Mucosa of stomach (tissue), 1 donor: ENCODE data around the gene DLL1.
"Not testable (repeated sequence)": the region's sequence is repeated elsewhere in the genome, so short reads cannot be mapped to it uniquely, and the experiment has no call there.

Source experiments
- H3K27me3 ChIP-seq: one replicate; pipeline ENCODE4 v1.7.0; 2013; ENCODE audit warnings: mild to moderate bottlenecking, low read length; ENCODE audit not compliant: control insufficient read depth, insufficient read depth
- H3K36me3 ChIP-seq: one replicate; pipeline ENCODE4 v1.7.0; 2013; ENCODE audit warnings: low read length; ENCODE audit not compliant: control insufficient read depth, insufficient read depth
- H3K4me1 ChIP-seq: one replicate; pipeline ENCODE4 v1.7.0; 2013; ENCODE audit warnings: mild to moderate bottlenecking, low read length; ENCODE audit not compliant: control insufficient read depth, insufficient read depth
- H3K4me3 ChIP-seq: one replicate; pipeline ENCODE4 v1.7.0; 2013; ENCODE audit warnings: low read length
- H3K9ac ChIP-seq: one replicate; pipeline ENCODE4 v1.7.0; 2013; ENCODE audit warnings: mild to moderate bottlenecking, low read length, moderate library complexity
- H3K9me3 ChIP-seq: one replicate; pipeline ENCODE4 v1.7.0; 2013; ENCODE audit warnings: mild to moderate bottlenecking, low read length, moderate library complexity; ENCODE audit not compliant: control insufficient read depth
- donor health status: Pancreatic carcinoma.

DLL1 gene

DNA sequence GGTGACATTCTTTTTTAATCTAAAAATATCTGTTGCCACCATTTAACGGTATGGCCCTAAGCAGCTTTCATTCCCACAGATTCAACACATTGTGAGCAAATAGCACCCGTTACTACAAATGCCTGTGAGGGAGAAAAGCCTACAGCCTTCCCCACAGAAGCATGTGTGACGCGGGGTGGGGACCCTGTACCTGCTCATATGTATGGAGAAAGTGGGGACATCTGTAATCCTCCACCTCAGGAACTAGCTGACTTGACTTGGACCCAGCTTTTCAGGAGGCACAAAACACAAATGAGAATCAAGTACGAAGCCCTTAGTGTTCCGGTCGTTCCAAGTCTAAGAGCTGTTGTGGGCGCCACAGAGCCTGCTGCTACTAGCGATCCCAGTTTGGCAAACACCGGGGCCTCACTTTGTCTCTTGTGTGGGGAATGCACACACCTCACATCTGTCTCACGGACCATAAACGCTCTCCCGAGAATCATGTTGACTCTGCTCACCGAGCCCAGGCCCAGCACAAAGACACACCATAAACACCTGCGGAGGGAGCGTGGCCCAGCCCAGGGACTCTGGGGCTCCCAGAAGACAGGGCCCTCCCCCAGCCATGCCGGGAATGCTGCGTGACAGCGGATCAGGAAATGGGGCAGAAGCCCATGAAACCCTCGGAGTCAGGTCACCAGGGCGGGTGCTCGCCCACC is 21.6 kb downstream of the DLL1 start:
- no peaks in the 10 kb centered on the region for H3K9me3 ChIP-seq
- peaks cover 19% of the 10 kb centered on the region for H3K4me1 ChIP-seq
- no peak overlapping the region for H3K9ac ChIP-seq
- peaks cover 10% of the 10 kb centered on the region for H3K27me3 ChIP-seq
- no peaks in the 10 kb centered on the region for H3K36me3 ChIP-seq
- no peak overlapping the region for H3K4me3 ChIP-seq

DNA sequence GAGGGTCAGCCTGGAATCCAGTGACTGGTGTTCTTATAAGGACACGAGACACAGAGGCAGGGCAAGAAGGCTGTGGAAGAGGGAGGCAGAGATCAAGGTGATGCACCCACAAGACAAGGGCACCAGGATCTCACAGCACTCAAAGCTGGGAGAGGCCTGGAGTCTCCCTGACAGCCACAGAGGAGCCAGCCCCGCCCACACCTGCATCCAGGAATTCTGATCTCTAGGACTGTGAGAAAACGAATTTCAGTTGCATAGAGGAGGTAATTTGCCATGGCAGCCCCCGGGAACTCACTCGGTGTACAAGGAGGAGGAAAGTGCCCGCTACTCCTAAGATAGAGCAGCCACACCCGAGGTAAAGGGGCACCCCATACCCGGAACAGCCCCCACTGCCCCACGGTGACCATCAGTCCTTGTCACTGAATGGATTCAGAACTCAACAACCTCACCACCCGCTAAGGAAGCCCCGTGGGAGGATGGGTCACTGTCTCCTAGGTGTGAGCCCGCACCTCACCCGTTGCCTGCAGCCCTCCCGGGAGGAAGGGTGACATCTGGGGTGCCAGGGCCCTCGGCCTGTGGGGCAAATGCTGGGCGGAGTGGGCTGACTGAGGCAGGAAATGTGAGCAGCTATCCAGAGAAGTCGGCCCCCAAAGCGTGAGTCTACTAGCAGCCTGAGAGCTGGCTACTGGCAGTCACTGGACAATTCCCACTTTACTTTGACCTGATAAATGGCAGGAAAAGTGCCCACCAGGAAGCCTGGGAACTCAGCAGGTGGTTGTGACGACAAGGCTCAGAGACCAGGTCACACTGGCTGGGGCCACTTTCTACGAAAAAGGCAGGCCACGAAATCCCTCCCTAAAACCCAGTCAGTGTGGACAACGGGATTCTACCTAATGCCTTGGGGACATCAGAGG is 22.4 kb downstream of the DLL1 start:
- Histone ChIP-seq H3K9me3 (no peaks in the 10 kb centered on the region), H3K4me3 (no peak overlapping the region), H3K27me3 (peaks cover 11% of the 10 kb centered on the region), H3K4me1 (peaks cover 19% of the 10 kb centered on the region), H3K36me3 (no peaks in the 10 kb centered on the region), H3K9ac (no peak overlapping the region)

DNA sequence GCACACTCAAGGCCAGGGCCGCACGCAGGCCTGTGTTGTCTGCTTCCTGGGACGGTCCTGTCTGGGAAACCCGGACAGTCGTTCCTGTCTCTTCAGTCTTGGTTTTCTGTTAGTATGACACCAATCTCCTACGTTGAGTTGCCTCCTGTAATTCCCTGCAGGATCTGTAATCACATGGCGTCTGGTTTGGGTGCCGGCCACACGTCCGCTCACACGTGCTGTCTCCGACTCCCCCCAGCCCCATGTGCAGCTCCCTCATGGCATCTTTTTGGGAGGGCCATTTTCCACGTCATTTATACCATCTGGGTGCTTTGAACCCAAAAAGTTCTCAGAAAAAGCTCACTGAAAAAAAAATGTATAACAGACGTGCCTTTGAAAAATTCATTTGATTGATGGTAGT is 23.2 kb downstream of the DLL1 start:
- Histone ChIP-seq H3K36me3 (no peaks in the 10 kb centered on the region), H3K4me1 (peaks cover 19% of the 10 kb centered on the region), H3K9ac (no peak overlapping the region), H3K9me3 (no peaks in the 10 kb centered on the region), H3K4me3 (no peak overlapping the region), H3K27me3 (peaks cover 17% of the 10 kb centered on the region)

DNA sequence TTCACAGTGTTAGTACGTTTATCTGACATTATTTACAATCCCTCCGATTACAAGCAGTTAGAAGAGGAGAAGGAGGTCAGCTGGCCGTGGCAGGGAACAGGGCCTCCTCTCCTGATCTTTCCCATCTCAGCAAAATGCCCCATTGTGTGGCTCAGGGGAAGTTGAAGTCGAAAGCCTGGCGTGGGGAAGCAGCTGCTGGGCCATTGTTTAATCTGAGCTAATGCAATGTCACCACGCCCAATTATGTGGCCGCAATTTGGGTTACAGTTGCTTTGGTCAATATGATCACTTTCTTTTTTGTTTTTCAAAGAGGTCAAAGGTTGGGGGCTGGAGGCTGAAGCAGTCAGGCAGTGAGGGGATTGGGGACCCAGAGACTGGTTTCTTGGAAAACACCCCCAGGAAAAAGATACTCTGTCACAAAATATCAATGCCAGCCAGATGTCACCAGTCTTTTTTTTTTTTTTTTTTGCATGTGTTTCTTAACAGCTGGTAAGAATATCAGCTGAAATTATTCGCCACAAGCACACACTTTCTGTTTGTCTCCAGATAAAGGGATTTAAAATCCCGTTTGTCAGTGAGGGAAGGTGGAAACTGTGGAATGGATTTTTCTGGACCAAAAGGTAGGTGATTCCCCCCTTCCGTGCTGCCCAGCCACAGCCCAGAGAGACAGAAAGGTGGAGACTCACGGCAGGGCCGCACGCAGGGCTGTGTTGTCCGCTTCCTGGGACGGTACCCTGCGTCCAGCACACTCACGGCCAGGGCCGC is 24.6 kb downstream of the DLL1 start:
- no peaks in the 10 kb centered on the region for H3K9me3 ChIP-seq
- H3K4me3 ChIP-seq, result peak overlapping the region; percentile 47
- peak overlapping the region; percentile 54 for H3K9ac ChIP-seq
- H3K36me3 ChIP-seq, result no peaks in the 10 kb centered on the region
- peaks cover 19% of the 10 kb centered on the region for H3K27me3 ChIP-seq
- peaks cover 19% of the 10 kb centered on the region for H3K4me1 ChIP-seq

- Histone ChIP-seq H3K27me3 (peaks cover 19% of the 10 kb centered on the region), H3K9ac (peak overlapping the region; percentile 54), H3K4me1 (peaks cover 19% of the 10 kb centered on the region), H3K4me3 (peak overlapping the region; percentile 47), H3K36me3 (no peaks in the 10 kb centered on the region), H3K9me3 (no peaks in the 10 kb centered on the region)
Measured at GRCh38 chr6:170265655-170266054, 25.2 kb downstream of the DLL1 start.

DNA sequence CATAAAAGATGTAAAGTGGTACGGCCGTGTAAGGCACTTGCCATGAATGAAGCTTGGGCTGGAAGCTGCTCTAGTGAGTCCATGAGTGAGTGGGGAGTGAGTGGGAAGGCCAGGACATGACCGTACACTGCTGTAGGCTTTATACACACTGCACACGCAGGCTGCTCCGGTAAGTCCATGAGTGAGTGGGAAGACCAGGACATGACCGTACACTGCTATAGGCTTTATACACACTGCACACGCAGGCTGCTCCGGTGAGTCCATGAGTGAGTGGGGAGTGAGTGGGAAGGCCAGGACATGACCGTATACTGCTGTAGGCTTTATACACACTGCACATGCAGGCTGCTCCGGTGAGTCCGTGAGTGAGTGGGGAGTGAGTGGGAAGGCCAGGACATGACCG is 26.2 kb downstream of the DLL1 start:
- Histone ChIP-seq H3K4me1 (peaks cover 19% of the 10 kb centered on the region), H3K27me3 (peaks cover 19% of the 10 kb centered on the region)
- not testable (repeated sequence) for H3K9me3 ChIP-seq, H3K9ac ChIP-seq, H3K36me3 ChIP-seq, H3K4me3 ChIP-seq

GRCh38 chr6:170264086-170264485 is 26.8 kb downstream of the DLL1 start:
- no peaks in the 10 kb centered on the region for H3K9me3 ChIP-seq
- H3K4me1 ChIP-seq, result peaks cover 19% of the 10 kb centered on the region
- peaks cover 19% of the 10 kb centered on the region for H3K27me3 ChIP-seq
- no peak overlapping the region for H3K9ac ChIP-seq
- H3K4me3 ChIP-seq, result no peak overlapping the region
- H3K36me3 ChIP-seq, result no peaks in the 10 kb centered on the region

DNA sequence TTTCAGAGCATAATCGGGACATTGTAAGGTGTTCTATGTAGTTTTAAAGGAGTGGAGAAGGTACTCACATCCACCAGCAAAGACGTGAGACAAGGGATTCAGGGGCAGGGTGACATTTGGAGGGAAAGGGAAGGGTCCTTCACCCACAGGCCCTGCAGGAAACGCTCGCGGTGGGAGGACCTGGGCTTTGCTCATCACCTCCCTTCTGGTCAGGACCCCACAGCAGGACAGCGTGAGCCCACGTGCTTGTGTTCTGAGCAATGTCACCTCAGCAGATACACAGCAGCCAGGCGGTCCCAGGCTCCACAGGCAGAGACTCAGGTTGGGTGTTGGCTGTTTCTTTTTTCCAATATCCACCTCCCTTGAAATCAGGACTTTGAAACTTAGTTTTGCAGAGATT is 27.5 kb downstream of the DLL1 start:
- Histone ChIP-seq H3K36me3 (no peaks in the 10 kb centered on the region), H3K9ac (no peak overlapping the region), H3K27me3 (peaks cover 17% of the 10 kb centered on the region), H3K4me1 (peaks cover 19% of the 10 kb centered on the region), H3K9me3 (no peaks in the 10 kb centered on the region), H3K4me3 (no peak overlapping the region)

DNA sequence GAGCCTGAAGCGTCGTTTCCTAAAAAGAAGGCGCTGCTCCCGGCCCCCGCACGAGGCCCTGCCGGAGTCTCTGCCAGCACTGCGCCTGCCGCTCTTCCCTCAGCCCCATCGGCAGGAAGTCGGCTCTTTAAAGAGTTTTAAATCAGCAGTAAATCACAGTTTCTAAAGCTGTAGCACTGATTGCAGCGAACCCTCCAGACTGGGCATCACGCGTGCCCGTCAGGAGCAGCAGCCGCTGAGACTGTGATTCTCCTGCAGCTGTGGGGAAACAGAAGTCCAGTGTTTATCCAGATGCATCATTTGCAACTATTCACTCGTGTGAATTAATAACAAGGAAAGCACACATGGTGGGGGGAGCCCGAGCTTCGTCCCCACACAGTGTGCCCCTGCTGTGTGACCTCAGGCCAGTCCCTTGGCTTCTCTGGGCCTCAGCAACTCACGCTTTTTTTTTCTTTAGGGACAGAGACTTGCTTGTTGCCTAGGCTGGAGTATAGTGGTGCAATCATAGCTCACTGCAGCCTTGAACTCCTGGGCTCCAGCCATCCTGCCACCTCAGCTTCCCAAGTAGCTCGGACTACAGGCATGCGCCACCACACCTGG is 28.3 kb downstream of the DLL1 start:
- Histone ChIP-seq H3K9ac (no peak overlapping the region), H3K27me3 (peaks cover 14% of the 10 kb centered on the region), H3K4me3 (no peak overlapping the region), H3K36me3 (no peaks in the 10 kb centered on the region), H3K9me3 (no peaks in the 10 kb centered on the region), H3K4me1 (peaks cover 19% of the 10 kb centered on the region)

GRCh38 chr6:170261643-170262488 is 29.0 kb downstream of the DLL1 start:
- Histone ChIP-seq H3K4me1 (peaks cover 19% of the 10 kb centered on the region), H3K9me3 (no peaks in the 10 kb centered on the region), H3K36me3 (no peaks in the 10 kb centered on the region), H3K4me3 (no peak overlapping the region), H3K27me3 (peaks cover 14% of the 10 kb centered on the region), H3K9ac (no peak overlapping the region)

DNA sequence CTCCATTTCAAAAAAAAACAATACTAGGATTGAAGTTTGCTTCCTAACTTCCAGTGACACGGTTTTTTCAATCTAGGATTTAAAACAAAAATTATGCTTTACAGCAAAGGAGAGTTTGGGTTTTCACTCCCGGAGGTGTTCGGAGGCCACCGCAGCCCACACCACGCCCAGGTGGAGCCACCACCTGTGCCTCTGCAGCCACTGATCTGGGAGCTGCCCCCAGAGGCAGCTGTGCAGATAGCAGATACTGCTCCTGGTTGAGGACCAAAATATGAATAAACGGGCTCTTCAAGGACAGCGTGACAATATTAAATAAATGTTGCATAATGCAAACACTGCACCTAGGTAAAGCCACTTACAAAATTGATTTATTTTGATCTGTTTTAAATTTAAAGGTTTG is 30.2 kb downstream of the DLL1 start:
- no peaks in the 10 kb centered on the region for H3K36me3 ChIP-seq
- peaks cover 8% of the 10 kb centered on the region for H3K27me3 ChIP-seq
- H3K9me3 ChIP-seq, result no peaks in the 10 kb centered on the region
- no peak overlapping the region for H3K4me3 ChIP-seq
- H3K4me1 ChIP-seq, result peaks cover 10% of the 10 kb centered on the region
- H3K9ac ChIP-seq, result no peak overlapping the region
